Common myeloid progenitor, CD34-positive (primary cell): ENCODE measurements around the gene MRTFA.
A peak's percentile ranks its signal among the peaks of the same experiment; 100 is the strongest.

Source experiments
- CTCF ChIA-PET: fragments of 350-600 bp; sonication (Branson Sonifier 250); formaldehyde crosslinking; loops from one replicate; lab custom pipeline; 2021; ENCODE audit warnings: antibody characterized with exemption; lab: Charles Lee
- POLR2A ChIA-PET: fragments of 350-600 bp; sonication (Branson Sonifier 250); formaldehyde crosslinking; loops from one replicate; lab custom pipeline; 2021; ENCODE audit warnings: antibody characterized with exemption; lab: Charles Lee
- DNase-seq, 3 donors: peaks; one replicate each; pipeline versions ENCODE4 v3.0.0 to v3.0.0-alpha.2; 2013
- H3K27ac ChIP-seq, 2 experiments: 1 replicate in 1 of 2; 2 replicates in 1 of 2; pipeline ENCODE4 v1.7.0; 2013; ENCODE audit warnings: inconsistent platforms in 2 of 2, low read length in 2 of 2, mild to moderate bottlenecking in 2 of 2, low read depth in 1 of 2, moderate library complexity in 1 of 2; ENCODE audit not compliant: severe bottlenecking in 2 of 2, insufficient read depth in 1 of 2, poor library complexity in 1 of 2
- H3K27me3 ChIP-seq, 5 experiments: replicated peaks in 2 of 5; 1 replicate in 3 of 5; 2 replicates in 2 of 5; pipeline versions ENCODE4 v1.6.1 to v1.7.0; 2013; ENCODE audit warnings: low read length in 4 of 5, mild to moderate bottlenecking in 2 of 5, moderate library complexity in 2 of 5, inconsistent platforms in 1 of 5; ENCODE audit not compliant: insufficient read depth in 5 of 5, control insufficient read depth in 4 of 5
- H3K36me3 ChIP-seq, 4 experiments: 1 replicate in 2 of 4; 2 replicates in 2 of 4; pipeline versions ENCODE4 v1.6.1 to v1.7.0; 2013; ENCODE audit warnings: low read length in 3 of 4, control low read depth in 1 of 4, mild to moderate bottlenecking in 1 of 4; ENCODE audit not compliant: control insufficient read depth in 4 of 4, insufficient read depth in 4 of 4
- H3K4me1 ChIP-seq, 4 experiments: 1 replicate in 3 of 4; 2 replicates in 1 of 4; pipeline versions ENCODE4 v1.6.1 to v1.7.1; 2013; ENCODE audit warnings: low read length in 3 of 4, mild to moderate bottlenecking in 3 of 4, control low read depth in 1 of 4, inconsistent platforms in 1 of 4, moderate library complexity in 1 of 4; ENCODE audit not compliant: control insufficient read depth in 4 of 4, insufficient read depth in 4 of 4; ENCODE audit errors: control extremely low read depth in 1 of 4
- H3K4me3 ChIP-seq, 7 experiments: 1 replicate in 4 of 7; 2 replicates in 3 of 7; pipeline versions ENCODE4 v1.5.1 to v1.7.0; 2013; ENCODE audit warnings: mild to moderate bottlenecking in 7 of 7, low read length in 6 of 7, moderate library complexity in 6 of 7, inconsistent platforms in 2 of 7, low read depth in 2 of 7, control low read depth in 1 of 7; ENCODE audit not compliant: insufficient read depth in 4 of 7, control insufficient read depth in 1 of 7; ENCODE audit errors: extremely low read depth in 1 of 7
- H3K9me3 ChIP-seq, 5 experiments: 1 replicate in 4 of 5; 2 replicates in 1 of 5; pipeline versions ENCODE4 v1.6.1 to v1.7.1; 2013; ENCODE audit warnings: low read length in 4 of 5, mild to moderate bottlenecking in 2 of 5, inconsistent platforms in 1 of 5, low read depth in 1 of 5, moderate library complexity in 1 of 5; ENCODE audit not compliant: control insufficient read depth in 4 of 5, insufficient read depth in 2 of 5; ENCODE audit errors: control extremely low read depth in 1 of 5
- WGBS: methylation state at CpG from one replicate; pipeline ENCODE4 v1.1.5; 2013; ENCODE audit not compliant: insufficient coverage; 5-methylcytosine and 5-hydroxymethylcytosine counted together

Gene MRTFA

DNA sequence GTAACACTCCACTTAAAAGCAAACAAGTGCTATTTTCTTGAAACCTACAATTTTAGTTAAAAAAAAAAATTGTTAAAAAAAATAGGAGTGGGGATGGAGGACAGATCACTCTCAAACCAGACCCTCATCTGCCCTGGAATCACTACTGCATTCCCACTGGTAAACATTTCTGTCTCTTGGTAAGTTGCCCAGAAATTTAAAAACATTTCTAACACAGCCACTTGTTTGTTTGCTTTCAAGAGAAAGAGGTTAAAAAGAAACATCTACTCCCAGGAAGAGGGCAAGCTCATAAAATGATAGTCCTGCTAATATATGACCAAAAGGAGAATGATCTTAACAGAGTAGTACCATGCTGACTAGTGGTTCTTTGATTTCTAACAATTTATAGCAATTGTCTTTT, 182.8 kb downstream of the MRTFA start:
- Histone ChIP-seq H3K9me3 (no peaks in the 10 kb centered on the region), H3K4me1 (peaks cover 0 to 29% (median 1%) of the 10 kb centered on the region in 4 experiments), H3K36me3 (peaks cover 0 to 43% (median 12%) of the 10 kb centered on the region in 4 experiments), H3K4me3 (no peak overlapping the region), H3K27me3 (no peaks in the 10 kb centered on the region), H3K27ac (peak overlapping the region in 1 of 2 experiments; percentile 31)
- no peak for DNase-seq
- ChIA-PET POLR2A (interaction anchor here (0.6 kb wide), 1 partner anchor 42 kb away, joined by 4 read pairs; no protein-coding TSS in a partner anchor), CTCF (interaction anchor here (0.9 to 5.6 kb wide), 3 partner anchors 9 to 25 kb away, joined by 3 to 21 read pairs (median 6); no protein-coding TSS in a partner anchor)

- H3K27ac ChIP-seq, result no peak overlapping the region
- POLR2A ChIA-PET, result interaction anchor here (0.6 kb wide), 2 partner anchors 42 to 510 kb away, joined by 3 to 4 read pairs; no protein-coding TSS in a partner anchor
- H3K9me3 ChIP-seq, result no peaks in the 10 kb centered on the region
- H3K27me3 ChIP-seq, result no peaks in the 10 kb centered on the region
- H3K36me3 ChIP-seq, result peaks cover 2 to 43% (median 12%) of the 10 kb centered on the region in 4 experiments
- no peak overlapping the region for H3K4me3 ChIP-seq
- peak in 1 of 3 donors; percentile 6 for DNase-seq
- WGBS, result 73% methylated on average over 7 of the region's 11 CpGs
- peaks cover 0 to 26% (median 0%) of the 10 kb centered on the region in 4 experiments for H3K4me1 ChIP-seq
- CTCF ChIA-PET, result interaction anchor here (1.2 to 5.6 kb wide), 4 partner anchors 9 to 22 kb away, joined by 3 to 21 read pairs (median 5); no protein-coding TSS in a partner anchor
Observed at GRCh38 chr22:40452730-40453487, 183.6 kb downstream of the MRTFA start.

- H3K4me3 ChIP-seq, result no peak overlapping the region
- H3K27ac ChIP-seq, result peak overlapping the region in 1 of 2 experiments; percentile 27
- H3K27me3 ChIP-seq, result no peaks in the 10 kb centered on the region
- H3K36me3 ChIP-seq, result peaks cover 9 to 56% (median 13%) of the 10 kb centered on the region in 4 experiments
- no peaks in the 10 kb centered on the region for H3K9me3 ChIP-seq
- CTCF ChIA-PET, result interaction anchor here (1.2 to 5.6 kb wide), 3 partner anchors 15 to 19 kb away, joined by 3 to 21 read pairs (median 3); no protein-coding TSS in a partner anchor
- WGBS, result 67% methylated on average over 1 of the region's 8 CpGs
- POLR2A ChIA-PET, result no interaction called here
- peaks cover 0 to 26% (median 0%) of the 10 kb centered on the region in 4 experiments for H3K4me1 ChIP-seq
- DNase-seq, result peak in 1 of 3 donors; percentile 24
Observed at GRCh38 chr22:40451210-40451609, 185.3 kb downstream of the MRTFA start.

DNA sequence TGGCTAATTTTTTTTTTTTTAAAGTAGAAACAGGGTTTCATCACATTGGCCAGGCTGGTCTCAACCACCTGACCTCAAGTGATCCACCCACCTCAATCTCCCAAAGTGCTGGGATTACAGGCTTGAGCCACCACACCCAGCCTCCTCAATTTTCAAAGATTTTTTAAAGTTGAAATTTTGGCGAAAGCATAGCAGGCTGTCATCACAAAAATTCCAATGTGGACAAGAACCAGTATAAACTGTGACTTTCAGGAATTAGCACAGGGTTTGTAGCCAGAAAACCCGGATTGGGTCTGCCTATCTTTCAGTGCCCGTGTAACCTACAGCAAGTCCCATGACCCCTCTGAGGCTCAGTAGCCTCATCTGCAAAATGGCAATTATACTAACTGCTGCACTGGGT, 185.9 kb downstream of the MRTFA start:
- Histone ChIP-seq H3K9me3 (no peaks in the 10 kb centered on the region), H3K4me1 (peaks cover 0 to 26% (median 0%) of the 10 kb centered on the region in 4 experiments), H3K4me3 (no peak overlapping the region), H3K27ac (peak overlapping the region in 1 of 2 experiments; percentile 27), H3K36me3 (peaks cover 10 to 61% (median 12%) of the 10 kb centered on the region in 4 experiments), H3K27me3 (no peaks in the 10 kb centered on the region)
- DNase-seq, result no peak
- ChIA-PET CTCF (interaction anchor here (1.2 to 5.6 kb wide), 3 partner anchors 10 to 18 kb away, joined by 3 to 21 read pairs (median 5); no protein-coding TSS in a partner anchor), POLR2A (no interaction called here)
- 100% methylated on average over 2 of the region's 3 CpGs for WGBS

DNA sequence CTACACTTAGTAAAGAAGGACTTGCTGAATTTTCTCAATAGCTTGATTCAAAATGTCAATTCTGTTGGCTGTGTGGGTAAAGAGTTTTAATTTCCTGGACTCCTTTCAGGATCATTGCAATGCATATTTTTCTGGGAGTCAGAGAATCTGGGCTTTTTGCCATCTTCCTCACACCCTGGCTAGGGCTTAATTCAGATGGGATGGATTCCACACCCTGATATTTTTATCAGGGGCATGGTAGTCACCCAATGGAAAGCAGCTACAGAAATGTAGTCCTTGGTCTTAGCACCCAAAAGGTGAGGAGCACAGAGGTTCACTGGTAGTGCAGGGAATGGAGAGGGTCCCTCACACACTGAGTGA, 186.9 kb downstream of the MRTFA start:
- Histone ChIP-seq H3K9me3 (peaks cover 0 to 3% (median 2%) of the 10 kb centered on the region in 5 experiments), H3K27me3 (no peaks in the 10 kb centered on the region), H3K4me3 (no peak overlapping the region), H3K27ac (no peak overlapping the region), H3K4me1 (peaks cover 0 to 26% (median 0%) of the 10 kb centered on the region in 4 experiments), H3K36me3 (peaks cover 12 to 65% (median 14%) of the 10 kb centered on the region in 4 experiments)
- no peak for DNase-seq
- POLR2A ChIA-PET, result no interaction called here
- CTCF ChIA-PET, result interaction anchor here (1.1 to 2.9 kb wide), 7 partner anchors 9 to 196 kb away, joined by 3 to 14 read pairs (median 4); no protein-coding TSS in a partner anchor

GRCh38 chr22:40446203-40446602, 190.3 kb downstream of the MRTFA start:
- H3K4me1 ChIP-seq, result peaks cover 0 to 5% (median 0%) of the 10 kb centered on the region in 4 experiments
- no peaks in the 10 kb centered on the region for H3K27me3 ChIP-seq
- CTCF ChIA-PET, result interaction anchor here (1.4 to 1.6 kb wide), 2 partner anchors 9 to 15 kb away, joined by 4 to 11 read pairs; no protein-coding TSS in a partner anchor
- no peak overlapping the region for H3K4me3 ChIP-seq
- POLR2A ChIA-PET, result no interaction called here
- peaks cover 0 to 7% (median 5%) of the 10 kb centered on the region in 5 experiments for H3K9me3 ChIP-seq
- 100% methylated on average over 1 of the region's 1 CpG for WGBS
- H3K27ac ChIP-seq, result no peak overlapping the region
- H3K36me3 ChIP-seq, result peaks cover 8 to 51% (median 17%) of the 10 kb centered on the region in 4 experiments
- DNase-seq, result no peak
